SK-N-SH (cell line): ENCODE results near the gene TMEM35B.

Experiments
- EZH2phosphoT487 ChIP-seq: fragments of 200-600 bp; sonication (generic); IDR thresholded peaks from 2 replicates; pipeline ENCODE4 v1.6.1; 2017; ENCODE audit warnings: low read depth, mixed run types, mild to moderate bottlenecking, antibody characterized with exemption, moderate library complexity, borderline replicate concordance
- GABPA ChIP-seq: IDR thresholded peaks from 2 replicates; pipeline ENCODE4 v1.4.0; 2012; ENCODE audit warnings: low read depth, mild to moderate bottlenecking
- POLR2AphosphoS5 ChIP-seq: IDR thresholded peaks from 2 replicates; pipeline ENCODE4 v1.6.1; 2012; ENCODE audit warnings: low read depth, low read length
- TF ChIP-seq, protein P1 (sequence below): fragments of 150-350 bp; IDR thresholded peaks from 2 replicates; pipeline ENCODE4 v1.6.1; 2017; ENCODE audit warnings: antibody characterized with exemption, low read length, low read depth, borderline replicate concordance
- TF ChIP-seq, protein P2 (sequence below): fragments of 200-600 bp; sonication (generic); IDR thresholded peaks from 2 replicates; pipeline ENCODE4 v1.6.1; 2017; ENCODE audit warnings: antibody characterized with exemption, mild to moderate bottlenecking, moderate library complexity
- TF ChIP-seq, protein P3 (sequence below): IDR thresholded peaks from 2 replicates; pipeline ENCODE4; 2012
- TF ChIP-seq, protein P4 (sequence below): IDR thresholded peaks from 2 replicates; pipeline ENCODE4 v1.4.0; 2012; ENCODE audit warnings: low read depth

DNA sequence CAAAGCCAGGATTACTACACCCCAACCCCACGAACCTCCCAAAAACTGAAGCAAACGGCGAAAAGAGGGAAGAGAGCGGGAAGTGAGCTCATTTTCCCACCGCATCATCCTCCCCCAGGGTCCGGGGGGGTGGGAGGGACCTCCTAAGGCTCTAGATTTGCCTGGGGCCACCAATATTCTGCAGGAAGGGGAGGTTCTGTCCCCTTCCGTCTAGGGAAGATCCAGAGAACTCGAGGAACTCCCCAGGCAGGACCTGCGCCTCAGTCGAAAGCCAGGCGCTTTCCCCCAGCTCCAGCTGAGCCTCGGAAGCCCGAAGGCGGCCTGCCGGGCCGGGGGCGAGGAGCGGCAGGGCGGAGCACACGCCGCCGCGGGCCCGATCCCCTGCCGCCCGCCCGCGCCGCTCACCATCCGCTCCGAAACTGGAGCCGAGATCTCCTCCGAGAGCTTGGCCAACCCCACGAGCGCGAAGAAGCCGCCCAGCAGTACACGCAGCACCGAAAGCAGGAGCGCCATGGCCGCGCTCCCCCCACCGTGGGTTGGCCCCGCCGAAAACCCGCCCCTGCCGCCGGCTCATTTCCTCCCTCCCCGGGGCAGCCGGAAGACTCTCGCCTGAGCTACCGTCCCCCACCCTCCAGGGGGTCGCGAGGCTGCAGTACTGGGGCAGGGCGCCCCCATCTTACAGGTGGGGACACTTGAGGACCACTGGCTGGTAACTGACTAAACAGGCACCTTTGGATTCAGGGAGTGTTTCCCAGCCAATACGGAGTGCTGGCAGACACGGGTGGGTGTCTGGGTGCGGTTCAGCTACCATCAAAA is at the start of gene TMEM35B:
- TF ChIP-seq, protein P1, sequence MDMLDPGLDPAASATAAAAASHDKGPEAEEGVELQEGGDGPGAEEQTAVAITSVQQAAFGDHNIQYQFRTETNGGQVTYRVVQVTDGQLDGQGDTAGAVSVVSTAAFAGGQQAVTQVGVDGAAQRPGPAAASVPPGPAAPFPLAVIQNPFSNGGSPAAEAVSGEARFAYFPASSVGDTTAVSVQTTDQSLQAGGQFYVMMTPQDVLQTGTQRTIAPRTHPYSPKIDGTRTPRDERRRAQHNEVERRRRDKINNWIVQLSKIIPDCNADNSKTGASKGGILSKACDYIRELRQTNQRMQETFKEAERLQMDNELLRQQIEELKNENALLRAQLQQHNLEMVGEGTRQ: no peak
- TF ChIP-seq GABPA (peak; percentile 70), EZH2phosphoT487 (no peak), POLR2AphosphoS5 (peak; percentile 87)
- TF ChIP-seq, protein P2, sequence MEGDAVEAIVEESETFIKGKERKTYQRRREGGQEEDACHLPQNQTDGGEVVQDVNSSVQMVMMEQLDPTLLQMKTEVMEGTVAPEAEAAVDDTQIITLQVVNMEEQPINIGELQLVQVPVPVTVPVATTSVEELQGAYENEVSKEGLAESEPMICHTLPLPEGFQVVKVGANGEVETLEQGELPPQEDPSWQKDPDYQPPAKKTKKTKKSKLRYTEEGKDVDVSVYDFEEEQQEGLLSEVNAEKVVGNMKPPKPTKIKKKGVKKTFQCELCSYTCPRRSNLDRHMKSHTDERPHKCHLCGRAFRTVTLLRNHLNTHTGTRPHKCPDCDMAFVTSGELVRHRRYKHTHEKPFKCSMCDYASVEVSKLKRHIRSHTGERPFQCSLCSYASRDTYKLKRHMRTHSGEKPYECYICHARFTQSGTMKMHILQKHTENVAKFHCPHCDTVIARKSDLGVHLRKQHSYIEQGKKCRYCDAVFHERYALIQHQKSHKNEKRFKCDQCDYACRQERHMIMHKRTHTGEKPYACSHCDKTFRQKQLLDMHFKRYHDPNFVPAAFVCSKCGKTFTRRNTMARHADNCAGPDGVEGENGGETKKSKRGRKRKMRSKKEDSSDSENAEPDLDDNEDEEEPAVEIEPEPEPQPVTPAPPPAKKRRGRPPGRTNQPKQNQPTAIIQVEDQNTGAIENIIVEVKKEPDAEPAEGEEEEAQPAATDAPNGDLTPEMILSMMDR: peak; percentile 20
- TF ChIP-seq, protein P3, sequence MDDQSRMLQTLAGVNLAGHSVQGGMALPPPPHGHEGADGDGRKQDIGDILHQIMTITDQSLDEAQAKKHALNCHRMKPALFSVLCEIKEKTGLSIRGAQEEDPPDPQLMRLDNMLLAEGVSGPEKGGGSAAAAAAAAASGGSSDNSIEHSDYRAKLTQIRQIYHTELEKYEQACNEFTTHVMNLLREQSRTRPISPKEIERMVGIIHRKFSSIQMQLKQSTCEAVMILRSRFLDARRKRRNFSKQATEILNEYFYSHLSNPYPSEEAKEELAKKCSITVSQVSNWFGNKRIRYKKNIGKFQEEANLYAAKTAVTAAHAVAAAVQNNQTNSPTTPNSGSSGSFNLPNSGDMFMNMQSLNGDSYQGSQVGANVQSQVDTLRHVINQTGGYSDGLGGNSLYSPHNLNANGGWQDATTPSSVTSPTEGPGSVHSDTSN: 0 out of 2 replicates have a peak, but pooled peaks have one; percentile 14
- TF ChIP-seq, protein P4, sequence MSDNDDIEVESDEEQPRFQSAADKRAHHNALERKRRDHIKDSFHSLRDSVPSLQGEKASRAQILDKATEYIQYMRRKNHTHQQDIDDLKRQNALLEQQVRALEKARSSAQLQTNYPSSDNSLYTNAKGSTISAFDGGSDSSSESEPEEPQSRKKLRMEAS: peak; percentile 22; the same call in 1 of the 2 replicates
